Aorta (tissue), 5 donors: Measurements from ENCODE around the gene NR2C2. TPM values are rescaled to one million over a fixed set of nuclear protein-coding genes. Genes with fewer than 3 reads are reported as not detected.

Source experiments
- ATAC-seq: fragments of 200-7000 bp; cut with Tn5 transposase; one replicate; pipeline ENCODE4 v1.9.1; 2022; ENCODE audit warnings: moderate library complexity; ENCODE audit not compliant: low FRiP score
- DNase-seq, 2 donors: peaks; one replicate each; pipeline ENCODE4 v3.0.0-alpha.2; 2020
- H3K27ac ChIP-seq, 2 donors: one replicate each; pipeline ENCODE4 v1.5.1; 2013; ENCODE audit warnings: low read length in 2 of 2, mild to moderate bottlenecking in 2 of 2, moderate library complexity in 2 of 2, control low read depth in 1 of 2, inconsistent platforms in 1 of 2, low read depth in 1 of 2
- H3K27me3 ChIP-seq, 2 donors: one replicate each; pipeline ENCODE4 v1.6.1; 2013; ENCODE audit warnings: control low read depth in 1 of 2, low read length in 1 of 2, mild to moderate bottlenecking in 1 of 2, moderate library complexity in 1 of 2; ENCODE audit not compliant: insufficient read depth in 2 of 2, control insufficient read depth in 1 of 2
- H3K36me3 ChIP-seq, 2 donors: one replicate each; pipeline ENCODE4 v1.6.1; 2013; ENCODE audit warnings: control low read depth in 1 of 2, low read length in 1 of 2, mild to moderate bottlenecking in 1 of 2; ENCODE audit not compliant: insufficient read depth in 2 of 2, control insufficient read depth in 1 of 2
- H3K4me1 ChIP-seq, 2 donors: one replicate each; pipeline ENCODE4 v1.6.1; 2013; ENCODE audit warnings: low read length in 2 of 2, control low read depth in 1 of 2, mild to moderate bottlenecking in 1 of 2, moderate library complexity in 1 of 2; ENCODE audit not compliant: insufficient read depth in 2 of 2, control insufficient read depth in 1 of 2
- H3K4me3 ChIP-seq, 2 donors: one replicate each; pipeline ENCODE4 v1.5.1; 2013; ENCODE audit warnings: low read length in 2 of 2, control low read depth in 1 of 2, mild to moderate bottlenecking in 1 of 2
- H3K9me3 ChIP-seq: one replicate; pipeline ENCODE4 v1.6.1; 2013; ENCODE audit warnings: mild to moderate bottlenecking, low read length; ENCODE audit not compliant: control insufficient read depth
- WGBS, 2 donors: extraction: QIAGEN DNeasy Blood & Tissue Kit; methylation state at CpG; one replicate each; pipeline ENCODE4 v1.1.7; 2013; 5-methylcytosine and 5-hydroxymethylcytosine counted together
- intact Hi-C, 2 donors: fragments of 100-400 bp; cut with DNase I; formaldehyde crosslinking; loops; one replicate each; pipeline versions ENCODE4 v1.14.2 to v1.15.0; 2022
- polyA plus RNA-seq, 2 donors: library from polyadenylated mRNA; stranded (reverse); fragments of 200-250 nt; gene quantifications; one replicate each; pipeline ENCODE4 v1.2.3, GENCODE V29; 2013
- total RNA-seq, 2 donors: library from RNA; stranded (reverse); fragmentation: NEBNext Ultra II Directional; extraction: Animal tissue kit (Norgen Biotek cat#: 25700); gene quantifications; one replicate each; pipeline ENCODE4 v1.2.1, GENCODE V29; 2021
- donor health status: healthy with polysubstance abuse.
- donor health status: Bipolar disorder and iron deficiency.
- donor health status: DM: no; HTN: no; CAD: no.
- donor health status: DM: no; HTN: no; CAD: no.
- donor health status: DM: yes; HTN: yes; CAD: no.

The NR2C2 gene
- total and polyA plus RNA-seq, 4 donors, result 4.3 to 55.7 (median 32.4) TPM

DNA sequence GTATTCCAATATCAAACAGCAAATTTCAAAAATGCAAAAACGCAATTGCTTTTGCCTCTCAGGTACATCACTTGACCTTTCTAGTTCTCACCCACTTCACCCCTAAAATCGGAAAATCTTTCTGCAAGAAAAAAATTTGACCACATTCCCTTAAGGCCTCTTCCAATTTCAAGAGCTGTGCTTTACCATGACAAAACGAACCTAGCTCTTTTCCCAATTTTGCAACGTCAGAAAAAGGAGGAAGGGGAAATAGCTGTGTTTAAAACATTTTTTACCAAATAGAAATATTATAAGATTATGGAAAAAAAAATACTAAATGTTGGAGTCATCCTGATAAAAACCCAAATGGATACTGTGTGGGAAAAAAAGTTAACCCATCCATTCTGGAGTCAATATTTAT lies 1.1 kb upstream of the NR2C2 start:
- DNase-seq (no peak), ATAC-seq (no peak)
- Histone ChIP-seq H3K4me3 (peak overlapping the region in 1 of 2 donors; percentile 97), H3K4me1 (peaks cover 0 to 7% of the 10 kb centered on the region in 2 donors), H3K27me3 (no peaks in the 10 kb centered on the region), H3K27ac (no peak overlapping the region), H3K36me3 (no peaks in the 10 kb centered on the region), H3K9me3 (no peaks in the 10 kb centered on the region)
- WGBS, 2 donors, result 22 to 25% methylated on average over 4 of the region's 4 CpGs
- intact Hi-C loops, result loop anchor here in 1 of 2 donors (10.0 kb wide), 1 partner anchor 259 kb away; the partner anchor contains the start of gene CAPN7

DNA sequence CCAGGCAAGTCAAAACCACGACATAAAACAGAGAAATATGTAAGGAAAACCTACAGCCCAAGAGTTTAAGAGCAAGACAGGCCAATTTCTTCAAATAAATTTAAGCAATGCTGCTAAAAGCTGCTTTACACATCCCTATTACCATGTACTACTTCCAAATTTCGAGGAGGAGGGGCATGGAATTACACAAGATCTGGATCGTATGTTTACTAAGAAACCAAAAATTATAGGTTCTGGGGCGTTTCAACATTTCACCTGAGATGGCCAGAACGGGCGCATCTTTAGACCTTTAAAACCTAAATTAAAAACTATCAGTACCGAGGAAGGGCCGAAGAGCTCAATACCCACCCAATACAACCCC lies 664 bp upstream of the NR2C2 start:
- Histone ChIP-seq H3K27me3 (no peaks in the 10 kb centered on the region), H3K4me3 (peak overlapping the region; percentile 44 to 97), H3K9me3 (no peaks in the 10 kb centered on the region), H3K4me1 (peaks cover 0 to 7% of the 10 kb centered on the region in 2 donors), H3K27ac (peak overlapping the region; percentile 76 to 99), H3K36me3 (no peaks in the 10 kb centered on the region)
- 1% methylated on average over 8 of the region's 8 CpGs for WGBS, 2 donors
- intact Hi-C loops, result loop anchor here in 1 of 2 donors (1.0 to 10.0 kb wide), 2 partner anchors 258 to 295 kb away; partner anchors contain the start of genes CAPN7 and CCDC174
- no peak for DNase-seq
- no peak for ATAC-seq

DNA sequence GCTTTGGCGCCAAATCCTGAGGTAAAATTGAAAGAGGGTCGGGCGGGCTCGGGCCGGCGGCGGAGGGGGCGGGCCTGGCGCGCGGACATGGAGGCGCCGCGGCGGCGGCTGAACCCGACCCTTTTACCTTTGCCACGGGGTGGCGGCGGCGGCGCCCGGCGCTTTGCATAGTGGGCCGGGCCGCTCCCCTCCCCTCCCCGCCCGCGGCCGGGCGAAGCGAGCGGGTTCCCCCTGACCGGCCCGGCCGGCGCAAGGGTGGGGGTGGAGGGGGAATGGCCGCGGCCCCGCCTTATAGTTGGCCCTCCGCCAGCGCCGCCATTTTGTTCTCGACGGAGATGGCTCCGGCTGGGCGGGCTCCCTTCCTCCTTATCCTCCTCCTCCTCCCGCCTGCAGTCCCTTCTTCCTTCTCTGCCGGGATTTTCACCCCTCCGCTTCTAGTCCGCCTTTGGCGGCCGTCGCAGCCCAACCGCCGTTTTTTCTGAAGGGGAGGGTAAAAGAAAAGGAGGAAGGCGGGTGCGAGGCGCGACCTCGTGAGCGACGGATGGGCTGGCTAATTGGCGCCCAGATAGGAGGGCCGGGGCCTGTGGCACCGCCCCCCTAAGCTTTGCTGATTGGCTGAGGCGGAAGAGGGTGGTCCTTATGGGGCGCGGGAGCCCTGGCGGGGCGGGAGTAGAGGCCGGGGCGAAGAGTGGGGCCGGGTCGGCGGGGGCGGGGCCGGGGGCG lies 664 bp downstream of the NR2C2 start:
- 0 to 1% methylated on average over 43 to 79 of the region's 79 CpGs for WGBS, 2 donors
- H3K4me1 ChIP-seq, result peaks cover 0 to 9% of the 10 kb centered on the region in 2 donors
- intact Hi-C loops, result loop anchor here in 1 of 2 donors (1.0 to 10.0 kb wide), 2 partner anchors 257 to 297 kb away; partner anchors contain the start of genes CAPN7 and CCDC174
- DNase-seq (peak; percentile 98 to 99), ATAC-seq (peak; percentile 99)
- H3K9me3 ChIP-seq, result no peaks in the 10 kb centered on the region
- H3K4me3 ChIP-seq, result peak overlapping the region; percentile 96 to 97
- peak overlapping the region; percentile 85 to 99 for H3K27ac ChIP-seq
- no peaks in the 10 kb centered on the region for H3K36me3 ChIP-seq
- no peaks in the 10 kb centered on the region for H3K27me3 ChIP-seq

GRCh38 chr3:14948609-14949038 lies 1.2 kb downstream of the NR2C2 start:
- Histone ChIP-seq H3K4me1 (peaks cover 0 to 9% of the 10 kb centered on the region in 2 donors), H3K4me3 (peak overlapping the region; percentile 60 to 96), H3K27me3 (no peaks in the 10 kb centered on the region), H3K36me3 (no peaks in the 10 kb centered on the region), H3K27ac (peak overlapping the region; percentile 38 to 72), H3K9me3 (no peaks in the 10 kb centered on the region)
- ATAC-seq, result no peak
- 0 to 1% methylated on average over 24 to 26 of the region's 26 CpGs for WGBS, 2 donors
- intact Hi-C loops, result loop anchor here in 1 of 2 donors (10.0 kb wide), 1 partner anchor 256 kb away; the partner anchor contains the start of gene CAPN7
- no peak for DNase-seq

- no peaks in the 10 kb centered on the region for H3K27me3 ChIP-seq
- peaks cover 0 to 9% of the 10 kb centered on the region in 2 donors for H3K4me1 ChIP-seq
- DNase-seq (no peak), ATAC-seq (no peak)
- H3K36me3 ChIP-seq, result no peaks in the 10 kb centered on the region
- intact Hi-C loops, result loop anchor here in 1 of 2 donors (10.0 kb wide), 1 partner anchor 256 kb away; the partner anchor contains the start of gene CAPN7
- H3K4me3 ChIP-seq, result peak overlapping the region; percentile 60 to 96
- peak overlapping the region in 1 of 2 donors; percentile 6 for H3K27ac ChIP-seq
- 13 to 21% methylated on average over 5 of the region's 5 CpGs for WGBS, 2 donors
- no peaks in the 10 kb centered on the region for H3K9me3 ChIP-seq
Observed at GRCh38 chr3:14949126-14949525, 1.7 kb downstream of the NR2C2 start.

GRCh38 chr3:14950274-14950673 lies 2.9 kb downstream of the NR2C2 start:
- intact Hi-C loops, result no loop called here
- Histone ChIP-seq H3K4me3 (no peak overlapping the region), H3K4me1 (peaks cover 0 to 9% of the 10 kb centered on the region in 2 donors), H3K9me3 (no peaks in the 10 kb centered on the region), H3K27me3 (no peaks in the 10 kb centered on the region), H3K27ac (no peak overlapping the region), H3K36me3 (no peaks in the 10 kb centered on the region)
- 86 to 93% methylated on average over 2 of the region's 2 CpGs for WGBS, 2 donors
- ATAC-seq, result no peak
- no peak for DNase-seq

DNA sequence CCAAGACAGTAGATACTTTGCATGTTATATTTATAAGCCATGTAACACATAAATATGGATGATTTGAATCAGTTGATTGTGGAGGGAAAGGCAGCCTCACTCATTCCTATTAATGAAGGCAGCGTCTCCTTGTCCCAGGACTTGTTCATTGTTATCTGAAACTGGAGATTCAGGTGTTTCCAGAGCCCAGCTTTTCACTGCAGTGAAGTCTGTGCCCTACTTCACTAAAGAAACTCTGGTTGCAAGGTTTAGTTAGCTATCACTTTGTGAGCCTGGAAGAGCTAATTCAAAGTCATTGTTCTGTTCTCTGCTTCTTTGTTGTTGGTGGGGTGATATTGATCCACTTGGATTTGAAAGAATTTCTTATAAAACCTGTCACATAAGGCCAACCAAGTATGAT lies 9.8 kb downstream of the NR2C2 start:
- 88 to 96% methylated on average over 1 of the region's 1 CpG for WGBS, 2 donors
- no peak for ATAC-seq
- intact Hi-C loops, result no loop called here

GRCh38 chr3:14957925-14958324 lies 10.5 kb downstream of the NR2C2 start:
- 12 to 16% methylated on average over 1 of the region's 1 CpG for WGBS, 2 donors
- no peak overlapping the region for H3K27ac ChIP-seq
- no peaks in the 10 kb centered on the region for H3K9me3 ChIP-seq
- H3K36me3 ChIP-seq, result peaks cover 0 to 2% of the 10 kb centered on the region in 2 donors
- DNase-seq (no peak), ATAC-seq (no peak)
- no peak overlapping the region for H3K4me3 ChIP-seq
- no peaks in the 10 kb centered on the region for H3K4me1 ChIP-seq
- H3K27me3 ChIP-seq, result no peaks in the 10 kb centered on the region
- intact Hi-C loops, result no loop called here

More for the DNA sequence above, 9.8 kb downstream of the NR2C2 start:
- DNase-seq, result no peak
- no peaks in the 10 kb centered on the region for H3K9me3 ChIP-seq
- no peak overlapping the region for H3K4me3 ChIP-seq
- H3K27me3 ChIP-seq, result no peaks in the 10 kb centered on the region
- H3K36me3 ChIP-seq, result peaks cover 0 to 2% of the 10 kb centered on the region in 2 donors
- H3K27ac ChIP-seq, result no peak overlapping the region
- peaks cover 0 to 2% of the 10 kb centered on the region in 2 donors for H3K4me1 ChIP-seq
